Astrocyte (in vitro differentiated cells and primary cell): ENCODE results near the gene PTPN11.

Source experiments
- CTCF ChIP-seq: IDR thresholded peaks from 2 replicates; pipeline ENCODE4 v1.5.1; 2011; ENCODE audit warnings: low read depth, mild to moderate bottlenecking, inconsistent platforms, low read length, moderate library complexity; ENCODE audit not compliant: insufficient read depth
- EZH2 ChIP-seq: IDR thresholded peaks from 2 replicates; pipeline ENCODE4 v1.6.1; 2012; ENCODE audit warnings: mild to moderate bottlenecking, low read length, inconsistent platforms; ENCODE audit not compliant: insufficient read depth

GRCh38 chr12:112536367-112536730 is 117.6 kb downstream of the PTPN11 start:
- TF ChIP-seq CTCF: no peak
- TF ChIP-seq EZH2: no peak
